CD4-positive, alpha-beta T cell treated with Interleukin-6 at 100 ng/mL for 8 hours (primary cell): Measurements from ENCODE around the gene SFXN5.

Experiments used
- DNase-seq: peaks from one replicate; pipeline ENCODE4 v3.0.0-alpha.2; 2020; ENCODE audit warnings: mixed read lengths, low spot score

SFXN5 gene

DNA sequence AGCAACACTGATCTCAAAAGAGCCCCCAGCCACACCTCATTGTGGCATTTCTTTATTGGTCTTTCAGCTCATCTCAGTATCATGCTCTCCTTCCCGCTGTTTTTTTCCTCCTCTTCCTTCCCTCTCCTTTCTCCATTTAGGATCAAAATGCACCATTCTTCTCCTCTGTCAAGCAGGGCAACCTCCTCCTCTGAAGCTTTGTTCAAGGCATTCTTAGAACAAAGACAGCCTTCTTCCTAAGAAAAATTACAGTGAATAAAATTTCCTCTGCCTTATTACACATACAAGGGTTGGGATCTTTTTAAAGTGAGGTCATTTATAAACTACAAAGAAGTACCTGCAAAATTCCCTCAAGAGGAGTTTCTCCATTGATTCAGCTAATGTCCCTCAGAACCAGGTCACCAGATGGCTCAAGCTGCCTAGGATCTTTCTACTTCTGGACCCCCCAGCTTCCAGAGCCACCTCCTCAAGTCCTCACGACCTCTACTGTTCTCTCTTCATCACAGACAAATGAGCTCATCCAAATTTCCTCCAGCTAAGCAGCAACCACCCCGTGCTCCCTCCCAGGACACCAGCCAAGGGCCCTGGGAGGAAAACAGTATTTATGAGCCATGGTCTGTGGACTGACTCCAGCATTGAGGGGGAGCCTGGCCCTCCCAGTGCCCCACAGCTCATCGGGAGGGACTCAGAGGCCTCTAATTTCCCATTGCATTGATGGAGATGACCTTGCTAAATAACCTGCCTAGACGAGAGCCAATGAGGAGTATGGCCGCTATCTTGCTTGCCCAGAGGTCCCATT is 18.0 kb downstream of the SFXN5 start:
- no peak for DNase-seq

DNA sequence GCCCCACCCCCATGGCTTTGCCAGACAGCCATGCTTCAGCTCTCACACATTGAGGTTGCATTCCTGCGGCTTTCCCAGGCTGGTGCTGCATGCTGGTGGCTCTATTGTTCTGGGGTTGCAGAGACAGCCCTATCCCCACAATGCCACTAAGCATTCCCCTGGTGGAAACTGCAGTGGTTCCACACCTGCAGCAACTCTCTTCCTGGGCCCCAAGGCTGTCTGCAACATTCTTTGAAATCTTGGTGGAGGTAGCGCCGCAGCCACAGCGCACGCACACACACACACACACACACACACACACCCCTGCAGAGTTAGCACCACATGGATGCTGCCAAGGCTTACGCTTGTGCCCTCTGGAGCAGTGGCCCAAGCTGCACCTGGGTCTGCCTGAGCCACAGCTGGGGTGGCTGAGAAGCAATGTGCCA is 21.4 kb downstream of the SFXN5 start:
- no peak for DNase-seq

DNA sequence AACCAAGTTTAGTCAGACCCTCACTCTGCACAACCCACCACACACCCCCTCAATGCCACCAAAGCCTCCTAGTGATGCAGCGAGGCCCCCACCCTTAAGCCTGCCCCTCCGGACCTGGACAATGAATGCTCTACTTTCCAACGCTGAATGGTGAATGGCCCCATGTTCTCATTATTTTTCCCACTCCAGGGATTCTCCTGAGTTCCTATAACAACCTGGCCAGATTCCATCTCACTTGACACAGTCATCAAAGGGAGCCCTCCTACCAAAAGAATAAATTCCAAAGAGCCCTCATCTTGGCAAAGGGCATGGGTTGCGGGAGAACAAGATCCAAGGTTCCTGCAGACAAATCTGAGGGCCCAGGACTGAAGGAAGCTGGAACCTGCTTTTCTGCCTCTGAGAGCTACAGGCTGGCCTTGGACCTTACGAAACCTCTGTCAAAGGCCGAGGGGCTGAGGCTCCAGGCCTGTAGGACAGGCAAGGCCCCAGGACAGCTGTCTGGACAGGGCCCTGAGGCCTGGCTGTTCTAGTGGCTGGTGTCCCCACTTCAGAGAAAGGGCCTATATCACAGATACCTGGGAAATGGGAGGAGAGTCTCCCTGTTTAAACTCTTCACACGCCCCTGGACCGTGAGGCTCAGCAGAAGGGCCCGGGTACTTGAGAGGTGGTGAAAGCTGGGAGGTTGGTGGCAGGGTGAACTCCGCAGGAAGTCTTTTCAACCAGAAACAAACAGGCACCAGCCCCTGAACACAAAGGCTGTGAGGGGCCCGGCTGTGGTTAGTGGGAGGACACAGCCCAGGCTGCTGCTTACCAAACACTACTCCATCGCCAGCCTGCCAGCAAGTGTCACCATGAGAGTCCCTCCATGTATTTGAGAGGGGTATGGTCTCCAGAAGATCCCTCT is 27.3 kb downstream of the SFXN5 start:
- DNase-seq, result no peak

DNA sequence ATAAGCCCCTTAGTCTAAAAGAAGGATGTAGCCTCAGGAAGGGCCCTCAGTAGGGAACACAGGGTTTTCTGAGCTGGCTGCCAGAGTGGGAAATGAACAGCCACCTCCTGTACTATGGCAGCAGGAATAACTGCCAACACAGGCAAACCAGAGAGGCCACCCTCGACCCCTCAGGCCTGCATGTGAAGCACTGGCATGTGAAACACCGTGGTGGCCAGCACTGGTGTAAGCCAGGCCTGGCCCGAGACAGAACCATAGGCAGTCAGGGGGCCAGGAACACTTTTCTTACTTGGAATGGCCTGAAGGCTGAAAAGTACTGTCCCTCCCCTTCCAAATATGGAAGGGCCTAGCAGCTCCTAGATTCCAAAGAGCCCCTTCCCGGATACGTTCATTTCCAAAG is 28.2 kb downstream of the SFXN5 start:
- no peak for DNase-seq

DNA sequence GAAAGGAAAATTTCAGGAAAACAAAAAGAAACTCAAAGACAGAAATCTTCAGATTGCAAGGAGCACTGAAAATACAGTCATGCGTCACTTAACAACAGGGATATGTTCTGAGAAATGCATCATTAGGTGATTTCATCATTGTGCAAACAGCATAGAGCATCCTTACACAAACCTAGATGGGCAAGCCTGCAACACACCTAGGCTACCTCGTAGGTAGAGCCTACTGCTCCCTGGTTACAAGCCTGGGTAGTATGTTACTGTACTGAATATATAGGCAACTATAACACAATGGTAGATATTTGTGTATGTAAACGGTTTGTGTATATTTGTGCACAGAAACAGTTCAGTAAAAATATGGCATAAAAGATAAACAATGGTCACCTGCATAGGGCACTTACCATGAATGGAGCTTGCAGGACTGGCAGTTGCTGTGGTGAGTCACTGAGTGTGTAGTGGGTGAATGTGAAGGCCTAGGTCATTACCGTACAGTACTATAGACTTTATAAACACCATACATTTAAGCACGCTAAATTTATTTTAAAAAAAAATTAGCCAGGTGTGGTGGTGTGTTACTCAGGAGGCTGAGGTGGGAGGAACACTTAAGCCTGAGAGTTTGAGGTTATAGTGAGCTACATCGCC is 33.4 kb downstream of the SFXN5 start:
- no peak for DNase-seq

DNA sequence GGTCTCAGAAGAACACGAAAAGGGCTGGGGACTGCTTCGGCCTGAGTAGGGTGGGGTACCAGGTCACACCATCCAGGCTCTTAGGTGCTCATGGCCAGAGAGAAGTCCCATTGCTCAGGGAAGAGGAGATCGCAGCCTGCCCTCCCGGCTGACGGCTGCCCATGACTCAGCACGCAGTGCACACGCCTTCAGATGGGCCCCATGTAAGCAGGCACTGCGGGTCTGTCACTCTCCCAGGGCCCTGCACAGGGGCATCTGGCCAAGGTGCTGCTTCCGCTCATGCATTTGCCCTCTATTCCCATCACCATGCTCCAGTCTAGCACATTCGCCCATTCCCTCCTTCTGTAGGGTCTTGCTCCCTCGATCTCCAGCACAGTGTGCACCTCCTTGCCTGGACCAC is 34.7 kb downstream of the SFXN5 start:
- no peak for DNase-seq

DNA sequence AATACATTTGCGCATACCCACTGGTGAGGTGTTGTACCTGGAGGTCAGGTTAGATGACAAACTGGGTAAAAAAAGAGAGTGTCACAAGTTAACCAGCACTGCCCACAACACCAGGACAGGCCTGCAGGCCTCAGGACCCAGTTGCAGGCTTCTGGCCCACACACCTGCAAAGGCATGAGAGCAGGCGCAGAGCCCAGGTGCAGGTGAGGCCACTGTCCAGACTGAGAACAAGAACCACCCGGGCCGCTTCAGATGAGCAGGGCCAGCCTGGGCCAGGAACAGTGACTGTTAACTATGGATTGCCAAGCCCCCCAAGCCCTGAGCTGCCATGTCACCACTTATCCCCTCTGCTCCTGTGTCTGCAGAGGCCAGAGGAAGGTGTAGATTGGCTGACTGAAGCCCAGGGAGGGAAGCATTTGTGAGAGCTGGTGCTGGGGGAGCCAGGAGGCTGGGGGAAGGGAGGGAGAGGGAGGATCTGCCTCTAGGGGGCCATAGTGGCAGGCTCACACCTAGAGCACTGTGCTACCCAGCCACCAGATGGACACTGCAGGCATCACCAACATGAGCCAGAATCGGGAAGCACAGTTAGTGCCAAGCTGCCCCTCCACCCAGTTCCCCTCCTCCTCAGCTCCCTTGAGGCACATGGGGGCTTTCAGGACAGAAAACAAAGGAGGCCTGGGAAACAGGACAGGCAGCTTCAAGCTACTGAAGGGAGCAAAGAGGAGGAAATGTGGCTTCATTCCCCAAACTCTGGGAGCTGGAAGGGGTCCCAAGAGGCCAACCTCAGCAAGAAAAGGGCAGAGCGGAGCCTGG is 35.4 kb downstream of the SFXN5 start:
- DNase-seq, result no peak

DNA sequence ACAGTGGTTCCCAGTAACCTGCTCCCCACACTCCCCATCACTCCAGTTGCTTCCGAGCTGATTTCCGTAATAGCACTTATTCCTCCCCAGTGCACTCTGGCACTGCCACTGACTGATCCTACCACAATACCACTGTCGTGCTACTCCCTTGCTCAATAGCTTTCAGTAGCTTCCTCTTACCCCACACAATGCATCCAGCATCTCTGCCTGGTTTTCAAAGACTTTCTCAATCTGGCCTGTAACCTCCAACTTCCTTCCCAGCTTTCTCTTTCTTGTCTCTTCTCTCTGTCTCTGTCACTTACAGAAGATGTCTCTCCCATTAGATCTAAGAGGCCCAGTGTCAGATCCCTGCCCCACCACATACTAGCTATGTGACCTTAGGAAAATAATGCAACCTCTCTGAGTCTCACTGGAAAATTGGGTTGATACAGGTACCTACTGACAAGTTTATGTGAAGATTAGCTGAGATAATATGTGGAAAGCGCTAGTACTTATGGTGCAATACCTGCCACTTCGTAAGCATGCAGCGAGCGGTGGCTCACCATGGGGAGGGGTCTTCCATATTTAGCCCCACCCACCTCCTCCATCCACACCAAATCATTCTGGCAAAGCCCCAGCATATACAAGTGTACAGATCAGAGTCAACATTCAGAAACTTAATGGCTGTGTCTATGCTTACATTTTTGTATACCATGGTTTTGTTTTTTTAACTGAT is 36.7 kb downstream of the SFXN5 start:
- no peak for DNase-seq

DNA sequence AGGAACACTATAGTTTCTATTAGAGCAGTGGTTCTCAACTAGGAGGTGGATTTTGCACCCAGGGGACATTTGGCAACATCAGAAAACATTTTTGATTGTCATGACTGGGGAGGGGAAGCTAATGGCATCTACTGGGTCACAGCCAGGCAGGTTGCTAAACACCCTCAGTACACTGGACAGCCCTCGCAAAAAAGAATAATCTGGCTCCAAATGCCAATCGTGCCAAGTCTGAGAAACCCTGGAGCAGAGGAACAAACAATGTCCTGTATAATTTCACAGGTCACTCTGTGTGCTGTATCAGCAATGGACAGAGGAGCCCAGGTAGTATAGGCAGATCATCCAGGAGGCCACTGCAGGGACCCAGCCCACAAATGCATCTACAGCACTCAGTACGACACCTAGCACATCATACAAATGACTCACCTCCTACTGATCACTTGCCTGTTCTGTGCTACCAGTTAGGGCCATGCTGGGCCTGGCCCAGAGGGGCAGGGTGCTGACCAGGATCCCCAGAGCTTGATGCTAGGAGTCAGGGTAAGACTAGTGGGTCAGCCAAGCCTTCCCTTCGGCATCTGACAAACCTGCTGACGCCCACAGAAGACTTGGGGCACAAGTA is 37.6 kb downstream of the SFXN5 start:
- no peak for DNase-seq

DNA sequence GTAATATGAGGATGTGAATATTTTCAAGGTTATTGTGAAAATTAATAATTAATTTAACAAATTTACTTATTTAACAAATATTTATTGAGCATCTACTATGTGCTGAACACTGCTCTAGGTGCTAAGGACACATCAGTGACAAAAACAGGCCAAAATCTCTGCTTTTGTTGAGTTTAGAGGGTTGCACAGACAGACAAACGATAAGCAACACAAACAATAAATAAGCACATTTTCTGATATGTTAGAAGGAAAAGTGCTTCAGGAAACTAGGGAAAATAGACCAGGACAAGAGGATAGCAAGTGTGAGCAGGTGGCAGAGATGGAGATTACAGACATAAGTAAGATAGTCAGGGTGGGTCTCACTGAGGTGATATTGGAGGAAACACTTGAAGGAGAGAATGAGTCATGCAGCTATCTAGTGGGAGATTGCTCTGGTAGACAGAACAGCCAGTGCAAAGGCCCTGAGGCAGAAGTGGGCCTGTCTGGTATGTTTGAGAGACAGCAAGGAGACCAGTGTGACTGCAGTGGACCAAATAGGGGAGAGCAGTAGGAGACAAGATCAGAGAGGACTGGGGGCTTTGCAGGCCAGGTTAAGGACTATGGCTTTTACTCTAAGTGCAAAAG is 38.3 kb downstream of the SFXN5 start:
- DNase-seq, result no peak

DNA sequence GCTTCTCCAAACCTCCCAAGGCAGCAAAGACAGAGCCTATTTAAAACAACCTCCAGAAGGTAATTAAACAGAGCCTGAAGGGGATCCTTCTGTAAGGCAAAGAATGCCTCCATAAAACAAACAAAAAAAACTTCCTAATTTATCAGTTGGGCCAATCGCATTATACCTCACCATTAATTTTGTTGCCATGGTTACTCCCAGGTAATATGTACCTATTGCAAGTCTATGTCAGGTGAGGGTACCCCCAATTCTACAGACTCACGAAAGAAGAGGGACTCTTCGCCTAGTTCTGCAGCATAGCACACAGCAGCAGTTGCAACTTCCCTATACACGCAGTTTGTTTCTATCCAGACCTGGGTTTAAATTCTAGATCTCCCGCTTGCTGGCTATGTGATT is 38.8 kb downstream of the SFXN5 start:
- no peak for DNase-seq

DNA sequence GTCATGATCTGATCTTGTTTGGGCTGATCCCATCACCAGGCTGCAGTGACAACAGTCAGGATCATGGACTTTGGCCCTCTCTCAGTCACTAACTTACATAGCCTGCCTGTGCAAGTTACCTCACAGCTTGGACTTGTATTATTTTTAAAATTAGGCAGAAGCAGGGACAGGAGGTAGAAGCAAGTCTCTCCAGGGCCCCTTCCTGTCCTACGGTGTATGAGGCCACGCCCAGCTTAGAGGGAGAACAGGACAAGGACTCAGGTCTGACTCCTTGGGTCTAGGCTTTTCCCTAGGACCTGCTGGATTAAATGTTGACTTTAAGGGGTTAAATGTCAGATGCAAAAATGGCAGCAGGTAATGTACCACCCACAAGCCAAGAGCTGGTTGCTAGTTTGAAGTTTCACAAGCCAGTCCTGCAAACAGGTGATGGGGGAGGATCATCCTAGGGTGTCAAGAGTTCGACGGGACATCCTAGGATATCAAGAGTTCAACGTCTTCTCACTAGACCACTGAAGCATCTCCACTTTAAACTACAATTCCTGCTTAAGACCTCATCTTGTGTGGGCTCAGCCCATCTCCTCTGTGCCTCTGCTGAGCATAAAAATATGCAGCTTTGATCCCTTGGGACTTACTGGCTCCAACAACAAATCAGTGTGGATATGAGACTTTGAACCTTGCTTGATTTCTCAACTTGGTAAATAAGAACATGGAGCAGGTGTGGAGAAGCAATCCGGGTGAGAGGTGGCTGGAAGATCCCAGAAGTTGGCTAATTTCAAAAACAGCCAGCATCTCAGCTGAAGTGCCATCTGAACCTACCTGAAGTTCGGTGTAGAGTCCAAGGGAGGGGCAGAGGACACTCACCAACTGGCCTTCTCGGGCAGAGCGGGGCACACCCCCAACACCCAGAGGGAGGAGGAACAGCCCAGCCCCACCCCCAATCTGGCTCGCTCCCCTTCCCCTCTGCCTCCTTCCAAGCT is 39.5 kb downstream of the SFXN5 start:
- no peak for DNase-seq

DNA sequence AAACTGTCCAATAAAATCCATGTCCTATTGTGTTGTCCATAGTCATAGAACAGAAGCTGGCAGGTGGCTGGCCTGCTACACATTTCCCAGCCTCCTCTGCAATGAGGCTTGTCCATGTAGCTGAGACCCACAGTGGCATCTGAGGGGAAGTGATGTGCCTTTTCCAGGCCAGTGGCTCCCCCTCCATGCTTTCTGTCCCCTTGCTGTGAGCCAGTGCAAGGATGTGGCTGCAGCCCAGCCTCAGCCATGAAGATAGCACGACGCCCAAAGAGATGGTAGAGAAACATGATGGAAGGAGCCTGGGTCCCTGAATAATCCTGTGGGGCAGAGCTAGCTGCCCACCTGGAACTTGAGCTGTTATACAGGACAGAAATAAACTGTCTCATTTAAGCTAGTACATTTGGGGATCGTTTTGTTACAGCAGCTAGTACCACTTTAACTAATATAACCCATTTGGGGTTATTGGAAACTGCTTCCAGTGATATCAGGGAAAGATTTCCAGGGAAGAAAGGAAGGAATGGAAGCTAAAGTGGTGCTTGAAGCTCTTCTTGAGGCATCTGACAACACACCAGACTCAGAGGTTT is 40.3 kb downstream of the SFXN5 start:
- DNase-seq, result no peak

DNA sequence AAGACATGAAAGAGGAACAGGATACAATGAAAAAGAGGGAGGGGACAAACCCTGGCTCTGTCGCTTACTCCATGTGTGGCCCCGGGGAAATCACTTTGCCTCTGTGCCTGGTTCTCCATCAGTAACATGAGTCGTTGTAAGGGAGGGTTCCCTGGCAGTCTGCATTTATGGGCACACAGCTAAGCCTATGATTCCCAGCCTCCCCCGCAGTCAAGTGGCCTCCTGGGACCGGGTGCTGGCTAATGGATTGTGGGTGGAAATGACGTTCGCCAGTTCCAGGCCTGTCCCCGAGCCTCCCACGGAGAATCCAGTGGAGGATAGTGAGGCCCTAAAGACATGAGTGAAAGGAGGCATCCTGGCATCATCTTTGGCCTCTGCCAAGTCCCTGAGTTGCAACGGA is 42.7 kb downstream of the SFXN5 start:
- DNase-seq, result no peak

DNA sequence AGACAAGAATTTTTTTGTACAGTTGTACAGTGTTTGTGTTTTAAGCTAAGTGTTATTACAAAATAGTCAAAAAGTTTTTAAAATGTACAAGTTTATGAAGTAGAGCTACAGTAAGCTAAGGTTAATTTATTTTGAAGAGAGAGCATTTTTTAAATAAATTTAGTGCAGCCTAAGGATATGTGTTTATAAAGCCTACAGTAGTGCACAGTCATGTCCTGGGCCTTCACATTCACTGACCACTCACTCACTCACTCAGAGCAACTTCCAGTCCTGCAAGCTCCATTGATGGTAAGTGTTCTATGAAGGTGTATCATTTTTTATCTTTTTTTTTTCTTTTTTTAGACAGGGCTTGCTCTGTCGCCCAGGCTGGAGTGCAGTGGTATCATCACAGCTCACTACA is 44.2 kb downstream of the SFXN5 start:
- DNase-seq, result no peak

DNA sequence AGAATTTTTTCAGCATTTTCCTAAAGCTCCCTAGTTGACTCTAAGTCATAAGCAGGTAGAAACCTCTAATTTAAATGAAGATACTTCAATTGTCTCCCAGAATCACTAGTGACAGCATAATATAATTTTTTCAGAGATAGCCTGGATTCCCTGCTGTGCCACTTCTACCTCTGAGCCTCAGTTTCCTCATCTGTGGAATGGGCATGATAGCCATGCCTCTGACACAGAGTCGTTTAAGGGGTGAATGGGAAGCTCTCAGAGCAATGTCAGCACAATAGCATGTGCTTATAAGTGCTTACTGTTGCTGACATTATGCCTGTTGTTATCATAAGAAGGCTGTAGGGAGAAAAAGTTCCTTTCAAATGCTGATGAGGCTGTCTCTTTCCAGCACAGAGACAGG is 48.0 kb downstream of the SFXN5 start:
- no peak for DNase-seq

DNA sequence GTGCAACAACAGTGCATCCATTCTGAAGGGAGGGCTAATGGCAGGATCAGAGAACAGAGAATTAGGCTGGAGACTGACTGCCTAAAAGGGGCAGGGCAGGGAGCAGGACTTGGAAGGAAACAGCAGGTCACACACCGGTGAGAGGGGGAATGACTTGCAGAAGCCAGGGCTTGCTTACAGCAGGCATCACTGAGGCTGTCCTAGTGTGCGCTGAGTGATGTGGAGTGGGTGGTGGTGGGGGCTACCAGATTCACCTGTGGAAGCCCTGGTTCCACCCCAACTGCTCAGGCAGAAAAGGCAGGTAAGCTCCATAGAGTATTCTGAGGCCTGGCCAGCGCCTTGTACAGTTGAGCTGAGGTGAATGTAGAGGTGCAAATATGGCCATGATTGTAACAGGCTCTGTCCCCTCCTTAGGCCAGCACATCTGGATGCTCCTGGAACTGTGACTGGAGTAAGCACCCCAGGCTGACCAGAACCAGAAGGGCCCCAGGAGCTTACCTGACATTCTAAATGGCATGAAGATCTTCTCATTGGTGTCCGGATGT is 49.4 kb downstream of the SFXN5 start:
- no peak for DNase-seq

DNA sequence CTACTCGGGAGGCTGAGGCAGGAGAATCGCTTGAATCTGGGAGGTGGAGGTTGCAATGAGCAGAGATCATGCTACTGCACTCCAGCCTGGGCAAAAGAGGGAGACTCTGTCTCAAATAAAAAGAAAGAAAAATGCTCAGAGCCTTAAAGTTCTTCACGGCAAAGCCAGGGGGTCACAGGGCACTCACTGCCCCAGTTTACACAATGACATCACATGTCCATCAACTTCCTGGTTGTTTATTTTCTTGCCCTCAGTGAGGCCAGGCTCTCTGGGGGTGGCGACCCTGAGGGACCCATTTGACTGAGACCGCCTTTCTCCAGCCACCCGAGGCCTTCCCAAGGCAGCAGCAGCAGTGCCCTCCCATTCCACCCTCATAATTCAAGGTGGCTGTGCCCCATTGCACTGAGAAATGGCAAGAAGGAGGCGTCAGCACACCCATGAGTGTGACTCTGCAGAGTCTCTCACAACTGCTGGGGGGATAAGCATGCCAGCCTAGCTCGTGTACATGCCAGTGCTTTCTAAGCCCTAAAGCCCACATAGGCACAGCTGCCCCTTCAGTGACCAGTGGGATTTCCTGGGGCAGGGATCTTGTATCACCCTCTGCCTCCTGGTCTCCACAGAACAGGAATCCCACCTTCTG is 50.0 kb downstream of the SFXN5 start:
- no peak for DNase-seq
